HG03196 (cell line): ENCODE results near the gene THBS3.
"Not testable (repeated sequence)": the region's sequence is repeated elsewhere in the genome, so short reads cannot be mapped to it uniquely, and the experiment has no call there.

Source experiments
- ATAC-seq: cut with Tn5 transposase; IDR thresholded peaks from one replicate; pipeline ENCODE4 v1.9.1; 2021; ENCODE audit not compliant: unreplicated experiment

The THBS3 gene

DNA sequence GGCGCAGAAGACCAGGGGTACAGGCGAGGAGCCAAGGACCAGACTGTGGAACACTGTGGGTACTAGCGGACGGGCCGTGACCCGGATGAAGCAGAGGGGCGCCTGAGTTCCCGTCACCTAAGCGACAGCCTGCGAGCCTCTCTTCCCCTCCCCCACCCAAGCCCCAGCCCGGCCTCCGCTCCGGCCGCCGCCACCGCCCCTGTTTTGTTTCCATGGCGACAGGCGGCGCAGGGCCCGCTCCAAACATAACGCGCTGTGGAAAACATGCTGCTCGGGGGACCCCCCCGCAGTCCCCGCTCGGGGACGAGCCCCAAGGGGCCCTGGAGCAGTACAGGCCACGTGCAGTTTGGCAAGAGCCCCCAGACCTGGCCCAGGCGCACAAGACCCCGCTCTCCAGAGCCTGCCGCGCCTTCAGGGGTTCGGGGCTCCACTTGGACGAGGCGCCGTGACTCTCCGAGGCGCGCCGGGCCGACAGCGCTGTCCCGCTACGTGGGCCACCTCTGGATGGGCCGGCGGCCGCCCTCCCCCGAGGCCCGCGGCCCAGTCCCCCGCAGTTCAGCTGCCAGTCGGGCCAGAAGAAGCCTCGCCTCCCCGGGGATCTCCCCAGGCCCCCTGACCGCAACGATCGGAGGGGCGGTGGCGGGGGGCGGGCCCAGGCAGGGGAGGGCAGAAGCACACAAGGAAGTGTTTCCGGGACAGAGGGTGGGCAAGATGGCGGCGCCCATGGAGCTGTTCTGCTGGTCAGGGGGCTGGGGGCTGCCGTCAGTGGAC lies 1.0 kb upstream of the THBS3 start, which contains the start of gene MTX1:
MTX1 (plus strand) TSS at position 155 of the 771 bp plus-strand sequence; CDS start at position 265, 110 bp downstream.
- ATAC-seq: peak; percentile 62

GRCh38 chr1:155206891-155207805 lies 549 bp downstream of the THBS3 start:
- ATAC-seq: no peak

DNA sequence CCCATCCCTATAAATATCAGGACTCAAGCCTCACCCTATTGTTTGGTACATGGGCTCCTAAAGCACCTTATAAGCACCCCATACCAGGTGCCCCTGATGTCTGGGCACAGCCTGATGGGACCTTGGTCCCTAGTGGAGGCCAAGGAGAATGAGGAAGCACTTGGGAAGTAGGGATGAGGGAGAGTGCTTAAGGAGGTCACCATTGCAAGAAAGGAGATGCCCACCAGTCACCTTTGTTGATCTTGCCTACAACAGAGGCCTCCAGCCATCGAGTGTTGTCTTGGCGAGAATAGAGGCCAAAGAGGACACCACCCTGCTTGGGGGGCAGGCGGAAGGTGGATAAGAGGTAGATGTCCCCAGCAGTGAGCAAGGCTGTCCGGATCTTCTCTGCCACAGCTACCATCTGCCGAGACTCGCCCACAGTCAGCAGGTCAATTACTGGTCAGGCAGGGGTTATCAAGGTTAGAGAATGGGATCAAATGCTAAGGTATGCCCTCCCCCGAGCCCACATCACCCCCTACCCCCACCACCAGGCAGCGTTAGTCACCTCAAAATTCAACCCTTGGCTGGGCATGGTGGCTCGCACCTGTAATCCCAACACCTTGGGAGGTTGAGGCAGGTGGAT lies 1.6 kb downstream of the THBS3 start:
- no peak for ATAC-seq

DNA sequence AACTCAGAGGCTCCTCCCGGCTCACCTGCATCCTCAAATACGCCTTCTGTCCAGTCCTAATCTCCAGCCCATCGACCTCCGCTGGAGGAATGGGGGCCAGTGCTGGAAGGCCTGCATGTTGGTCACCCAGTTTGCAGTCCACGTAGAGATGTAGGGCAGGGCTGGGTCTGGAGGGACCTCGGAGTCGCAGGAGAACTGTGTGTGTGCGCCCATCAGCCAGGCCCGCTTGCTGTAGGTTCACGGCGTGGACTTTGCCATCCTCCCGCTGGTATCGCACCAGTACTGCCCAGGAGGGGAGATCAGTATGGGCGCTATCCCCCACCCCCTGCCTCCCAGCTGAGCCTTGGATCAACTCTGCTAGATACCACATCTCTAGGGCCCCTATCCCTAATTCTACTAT lies 2.7 kb downstream of the THBS3 start:
- ATAC-seq: no peak

DNA sequence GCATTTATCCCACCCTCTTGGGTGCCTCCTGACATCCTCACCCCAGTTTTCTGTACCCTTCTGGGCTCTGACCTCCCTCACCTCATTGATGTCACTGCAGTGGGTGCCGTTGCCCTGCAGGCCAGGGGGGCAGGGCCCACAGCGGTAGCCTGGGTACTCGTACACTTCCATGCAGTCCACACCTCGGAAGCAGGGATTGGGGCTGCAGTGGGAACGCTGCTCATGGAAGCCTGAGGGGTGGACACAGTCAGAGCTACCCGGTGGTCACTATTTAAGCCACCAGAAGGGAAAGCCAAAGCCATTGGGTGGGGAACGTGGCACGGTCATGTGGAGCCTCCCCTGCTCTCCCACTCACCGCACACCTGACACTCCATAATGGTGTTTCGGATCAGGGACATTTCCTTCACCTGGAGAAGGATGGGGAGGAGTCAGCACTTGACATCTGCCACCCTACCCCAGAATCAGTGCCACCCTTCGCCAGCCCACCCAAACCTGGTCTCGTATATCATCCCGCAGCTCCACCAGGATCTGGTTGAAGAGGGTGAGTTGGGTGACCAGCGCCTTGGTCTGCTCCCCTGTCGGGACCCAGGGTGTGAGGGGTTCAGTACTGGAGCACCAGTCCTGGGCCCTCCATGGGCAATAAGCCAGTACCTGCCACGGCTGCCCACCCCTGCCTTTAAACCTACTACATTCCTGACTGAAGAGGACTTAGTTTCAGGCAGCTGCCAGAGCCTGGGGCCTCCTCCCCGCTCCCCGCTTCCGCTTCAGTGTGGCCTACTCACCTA lies 4.8 kb downstream of the THBS3 start:
- ATAC-seq: no peak

DNA sequence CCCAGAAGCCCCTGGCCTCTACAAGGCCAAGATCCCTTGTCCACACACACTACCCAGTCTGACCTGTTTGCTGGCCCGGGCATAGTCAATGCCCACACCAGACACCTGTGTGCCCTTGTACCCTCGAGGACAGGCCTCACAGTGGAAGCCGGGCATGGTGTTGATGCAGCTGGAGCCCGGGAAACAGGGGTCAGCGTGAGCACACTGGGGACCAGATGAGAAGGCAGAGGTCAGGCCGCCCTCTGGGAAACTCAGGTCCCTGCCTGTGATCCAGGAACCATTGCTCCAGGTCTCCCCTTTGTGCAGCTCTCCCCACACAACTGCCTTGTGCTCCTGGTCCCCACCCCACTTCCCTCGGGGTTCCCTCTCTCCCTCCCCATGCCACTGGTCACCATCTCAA lies 5.5 kb downstream of the THBS3 start:
- no peak for ATAC-seq

DNA sequence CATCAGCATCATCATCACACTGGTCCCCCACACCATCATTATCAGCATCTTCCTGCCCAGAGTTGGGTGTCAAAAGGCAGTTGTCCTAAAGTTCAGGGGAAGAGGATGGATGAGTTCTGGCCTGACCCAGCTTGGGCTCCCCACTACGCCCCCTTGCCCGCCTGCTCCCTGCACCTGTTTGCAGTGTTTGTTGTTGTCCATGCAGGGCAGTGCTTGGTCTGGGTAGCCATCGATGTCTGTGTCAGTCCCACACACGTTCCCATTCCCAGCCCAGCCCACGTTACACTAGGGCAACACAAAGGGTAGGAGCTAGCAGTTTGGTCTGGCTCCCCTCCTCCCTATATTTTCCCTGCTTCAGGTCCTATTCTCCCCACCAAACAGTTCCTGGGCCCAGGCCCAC lies 6.8 kb downstream of the THBS3 start:
- no peak for ATAC-seq

- ATAC-seq: no peak
These were observed 7.9 kb downstream of the THBS3 start for GRCh38 chr1:155199792-155200191.

DNA sequence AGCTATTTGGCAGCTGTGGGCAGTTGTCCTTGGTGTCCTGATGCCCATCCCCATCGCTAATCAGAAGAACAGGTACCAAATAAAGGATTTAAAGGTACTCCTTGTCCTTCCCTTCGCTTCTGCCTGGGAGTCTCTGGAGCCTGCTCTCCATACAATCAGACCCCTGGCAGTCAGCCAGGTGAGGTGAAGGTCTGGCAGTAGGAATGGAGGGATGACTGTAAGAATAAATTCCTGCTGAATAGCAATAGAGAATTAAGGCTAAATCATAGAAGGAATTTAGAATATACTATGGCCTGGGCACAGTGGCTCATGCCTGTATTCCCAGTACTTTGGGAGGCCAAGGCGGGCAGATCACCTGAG lies 9.2 kb downstream of the THBS3 start:
- ATAC-seq: no peak

DNA sequence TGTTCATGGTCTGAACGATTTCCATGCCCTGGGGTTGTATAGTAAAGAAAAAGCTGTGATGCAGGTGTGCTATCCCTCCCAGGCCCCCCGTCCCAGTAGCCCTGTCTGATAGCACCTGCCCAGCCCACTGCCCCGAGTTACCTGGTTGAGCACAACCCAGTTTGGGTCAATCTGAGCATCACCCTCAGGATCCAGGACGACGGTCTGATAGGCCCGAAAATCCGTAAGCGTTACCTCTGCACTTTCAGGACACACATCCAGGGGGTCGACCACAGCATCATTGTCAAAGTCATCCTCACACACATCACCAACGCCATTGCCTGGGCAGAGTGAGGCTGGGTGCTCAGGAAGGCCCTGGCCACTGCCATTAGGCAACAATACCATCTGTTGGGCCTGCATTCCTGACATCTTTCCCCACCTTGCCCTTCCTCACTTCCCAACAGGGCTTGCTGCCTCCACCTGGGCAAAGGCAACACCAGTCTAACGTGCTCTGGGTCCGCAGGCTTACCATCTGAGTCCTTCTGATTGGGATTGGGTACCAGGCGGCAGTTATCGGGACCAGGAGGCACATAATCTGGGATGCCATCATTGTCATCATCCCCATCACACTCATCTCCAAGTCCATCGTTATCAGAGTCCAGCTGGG lies 9.7 kb downstream of the THBS3 start:
- ATAC-seq: no peak

DNA sequence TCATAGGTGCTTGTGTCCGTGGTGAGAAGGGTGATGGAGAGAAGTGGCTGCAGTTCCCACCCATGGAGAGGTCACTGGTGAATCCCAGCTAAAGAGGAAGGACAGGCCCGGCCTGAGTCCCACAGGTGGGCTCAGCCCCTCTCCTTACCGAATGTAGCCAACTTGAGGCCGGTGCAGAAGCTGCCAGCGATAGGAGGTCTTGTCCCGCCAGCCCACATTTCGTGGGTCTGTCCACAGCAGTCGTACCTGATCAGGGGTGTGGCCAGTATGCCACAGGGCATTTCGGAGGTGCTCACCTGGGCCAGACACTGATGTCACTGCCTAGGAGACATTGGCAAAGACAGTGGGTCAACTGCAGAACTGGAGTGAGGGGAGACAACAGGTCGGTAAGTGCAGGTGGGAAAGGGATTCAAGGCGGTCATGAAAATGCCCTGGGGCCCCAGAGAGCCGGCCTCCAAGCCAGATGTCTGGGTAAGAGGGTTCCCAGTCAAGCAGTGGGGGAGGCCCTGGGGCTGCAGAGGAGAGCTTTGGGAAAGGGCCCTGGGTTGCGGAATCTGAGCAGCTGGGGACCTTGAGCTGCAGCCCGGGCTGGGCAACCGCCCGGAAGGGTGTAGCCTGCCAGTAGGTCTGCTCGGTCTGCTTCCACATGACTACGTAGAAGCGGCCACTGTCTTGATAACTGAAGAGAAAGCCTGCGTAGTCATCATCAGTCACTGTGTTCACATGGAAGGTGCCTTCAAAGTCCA lies 10.6 kb downstream of the THBS3 start:
- ATAC-seq: no peak

DNA sequence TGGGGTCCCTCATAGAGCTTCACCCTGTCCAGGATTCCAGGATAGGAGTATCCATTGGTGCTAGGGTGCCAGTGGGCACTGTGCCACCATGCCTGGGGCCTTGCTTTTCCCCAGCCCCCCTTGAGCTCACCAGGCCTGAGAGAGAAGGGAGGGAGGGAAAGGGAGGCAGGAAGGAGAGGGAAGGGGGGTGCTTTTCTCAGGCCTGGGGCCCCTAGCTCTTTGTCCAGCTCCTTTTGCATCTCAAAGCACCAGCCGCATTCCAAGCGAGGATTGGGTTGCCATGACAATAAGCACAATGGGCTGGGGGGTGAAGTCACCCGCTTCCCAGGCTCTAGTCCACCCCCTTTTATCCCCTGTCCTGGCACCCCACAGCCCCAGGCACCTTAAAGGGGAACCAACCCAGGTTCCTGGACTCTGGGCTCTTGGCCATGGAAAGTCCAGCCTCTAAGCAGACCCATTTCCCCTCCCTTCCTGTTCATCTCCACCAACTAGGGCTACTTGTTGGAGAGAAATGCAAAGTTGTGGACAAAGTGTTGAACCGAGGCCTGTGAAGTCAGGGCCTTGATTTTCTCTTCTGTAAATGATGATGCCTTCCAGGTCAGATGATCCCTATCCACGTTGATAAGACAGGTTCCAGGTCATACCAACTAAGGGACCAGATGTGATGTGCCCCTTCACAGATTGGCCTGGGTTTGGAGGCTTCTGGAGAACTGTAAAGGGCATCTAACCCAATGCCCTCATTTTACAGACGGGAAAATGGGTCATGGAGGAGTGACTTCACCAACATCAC lies 11.4 kb downstream of the THBS3 start:
- no peak for ATAC-seq

DNA sequence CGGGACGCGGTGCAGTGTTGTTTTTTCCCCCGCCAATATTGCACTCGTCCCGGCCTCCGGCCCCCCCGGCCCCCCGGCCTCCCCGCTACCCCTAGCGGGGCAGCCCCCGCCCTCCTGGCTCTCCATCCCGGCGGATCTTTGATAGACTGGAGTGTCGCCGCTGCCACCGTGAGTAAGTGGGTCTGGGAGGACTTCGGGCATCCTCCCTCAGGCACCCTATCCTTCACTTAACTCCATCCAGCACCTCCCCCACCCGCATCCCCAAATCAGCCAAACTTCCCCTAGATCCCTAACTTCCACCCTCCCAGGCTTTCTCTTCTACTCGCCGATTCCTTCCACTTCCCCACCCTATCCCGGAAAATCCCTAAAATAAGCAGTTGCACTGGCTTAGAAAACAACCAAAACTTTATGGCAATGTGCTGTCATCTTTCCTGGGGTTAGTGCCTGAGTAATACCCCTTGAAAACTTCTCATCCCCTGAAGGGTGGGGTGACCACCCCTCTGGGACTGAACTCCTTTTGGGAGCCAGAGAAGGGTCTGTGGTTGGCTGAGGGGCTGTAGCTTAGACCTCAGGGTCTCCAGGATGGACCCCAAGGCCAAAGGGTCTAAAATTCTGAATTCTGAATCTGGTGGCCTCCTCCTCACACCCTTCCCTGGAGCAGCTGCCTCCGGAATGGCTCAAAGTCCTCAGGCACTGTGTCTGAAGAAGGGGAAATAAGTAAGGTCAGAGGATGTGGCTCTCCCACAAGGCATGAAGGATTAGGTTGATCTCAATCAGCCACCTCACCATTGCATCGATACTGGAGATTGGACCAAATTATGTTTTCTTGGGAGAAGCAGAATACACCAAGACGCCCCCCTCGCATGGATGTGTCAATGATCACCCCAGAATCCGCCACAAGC lies 12.2 kb downstream of the THBS3 start:
- no peak for ATAC-seq

- not testable (repeated sequence) for ATAC-seq
These were observed 13.8 kb downstream of the THBS3 start for GRCh38 chr1:155193991-155194240.

- peak; percentile 54 for ATAC-seq
These were observed 14.3 kb downstream of the THBS3 start for GRCh38 chr1:155193275-155193990.

DNA sequence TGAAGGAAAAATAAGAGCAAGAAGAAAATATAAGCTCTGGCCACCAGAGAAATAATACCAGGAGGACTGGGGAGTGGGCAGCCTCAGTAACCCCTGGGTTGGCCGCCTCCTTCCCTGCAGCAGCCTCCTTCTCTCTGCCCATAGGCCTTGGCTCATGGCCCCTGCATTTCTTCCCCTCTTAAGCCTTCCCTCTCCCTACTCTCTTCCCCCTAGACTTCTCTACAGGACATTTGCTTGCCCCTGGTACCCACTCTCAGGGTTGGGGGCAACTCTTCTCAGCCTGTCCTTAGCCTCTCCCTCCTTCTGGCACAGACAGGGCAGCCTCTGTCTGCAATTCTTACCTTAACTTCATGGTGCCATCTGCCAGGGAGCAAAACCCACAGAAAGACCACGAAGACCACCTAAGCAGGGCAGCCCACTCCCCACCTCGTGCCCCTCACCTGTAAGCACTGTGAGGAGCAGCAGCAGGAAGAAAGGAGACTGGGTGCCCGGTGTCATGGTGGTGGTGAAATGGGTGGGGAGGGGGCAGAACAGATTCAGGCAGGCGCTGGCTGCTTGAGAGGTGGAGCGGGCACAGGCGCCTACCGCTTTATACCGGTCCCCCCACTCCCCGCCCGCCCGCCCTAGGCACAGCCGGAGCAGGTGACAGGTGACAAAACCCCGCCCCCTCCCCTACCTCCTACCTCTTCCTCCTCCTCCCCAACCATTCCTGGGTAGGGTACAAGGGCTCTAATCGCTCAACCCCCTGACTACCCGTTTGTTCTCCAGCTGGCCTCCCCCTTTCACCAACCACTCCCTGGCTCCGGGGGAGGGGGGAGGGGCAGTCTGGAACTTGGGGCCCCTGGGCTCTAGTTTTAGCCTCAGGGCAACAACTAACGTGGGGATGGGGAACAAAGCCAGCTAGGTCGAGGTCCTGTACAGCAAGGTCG lies 15.1 kb downstream of the THBS3 start:
- no peak for ATAC-seq
